HepG2 (cell line): Measurements from ENCODE around the gene MAEA. TPM values are rescaled to one million over a fixed set of nuclear protein-coding genes. Genes with fewer than 3 reads are reported as not detected.

Experiments
- CEBPG ChIP-seq: IDR thresholded peaks from 2 replicates; pipeline ENCODE4 v1.6.1; 2016
- E2F1 ChIP-seq: sonication (generic); formaldehyde crosslinking; IDR thresholded peaks from 2 replicates; pipeline ENCODE4 v1.5.0; 2020; ENCODE audit warnings: missing genetic modification reagents
- HNF4G ChIP-seq, 2 experiments: sonication (generic) in 1 of 2; formaldehyde crosslinking in 1 of 2; IDR thresholded peaks; 2 replicates each; pipeline versions ENCODE4 v1.4.0 to v1.6.1; 2011 to 2020; ENCODE audit warnings: borderline replicate concordance in 2 of 2, low read depth in 2 of 2, mild to moderate bottlenecking in 2 of 2, low read length in 1 of 2, missing genetic modification reagents in 1 of 2, moderate library complexity in 1 of 2
- IKZF1 ChIP-seq: fragments of 450-650 bp; IDR thresholded peaks from 2 replicates; pipeline ENCODE4 v1.7.1; 2016
- KMT2B ChIP-seq: IDR thresholded peaks from 2 replicates; pipeline ENCODE4 v1.6.1; 2016; ENCODE audit warnings: missing genetic modification reagents, missing compliant biosample characterization
- PCBP1 ChIP-seq: fragments of 200-400 bp; formaldehyde crosslinking; IDR thresholded peaks from 2 replicates; pipeline ENCODE4 v1.6.1; 2017; ENCODE audit warnings: mild to moderate bottlenecking, low read depth, low read length, borderline replicate concordance
- PRDM15 ChIP-seq: sonication (generic); formaldehyde crosslinking; IDR thresholded peaks from 2 replicates; pipeline ENCODE4 v1.4.0; 2020; ENCODE audit warnings: missing genetic modification reagents
- SAFB2 ChIP-seq: sonication (generic); formaldehyde crosslinking; IDR thresholded peaks from 2 replicates; pipeline ENCODE4 v1.5.1; 2020; ENCODE audit warnings: missing genetic modification reagents, low read depth, mild to moderate bottlenecking, borderline replicate concordance
- TCF12 ChIP-seq, 2 experiments: fragments of 450-650 bp in 1 of 2; sonication (generic) in 1 of 2; formaldehyde crosslinking in 1 of 2; IDR thresholded peaks; 2 replicates each; pipeline versions ENCODE4 v1.6.1 to v1.8.0; 2017 to 2022; ENCODE audit warnings: antibody characterized with exemption in 1 of 2, mild to moderate bottlenecking in 1 of 2, missing genetic modification reagents in 1 of 2, moderate library complexity in 1 of 2
- polyA plus RNA-seq, 8 experiments: library from polyadenylated mRNA; depleted of rRNA in 3 of 8; stranded (reverse) in 7 of 8; unstranded in 1 of 8; fragments of >200 nt; fragmentation: Illumina TruSeq in 4 of 8; extraction: Trizol in 4 of 8; gene quantifications; 2 replicates each; pipeline versions ENCODE4 v1.2.1 to v1.2.3, GENCODE V29; 2011 to 2016; ENCODE audit warnings: low read depth in 4 of 8, missing spikeins in 1 of 8, mixed read lengths in 1 of 8; ENCODE audit not compliant: insufficient read depth in 1 of 8
- total RNA-seq, 5 experiments: library from RNA; depleted of rRNA; stranded (reverse); fragments of >200 nt; fragmentation: Illumina TruSeq; extraction: Trizol; gene quantifications; 2 replicates each; pipeline ENCODE4 v1.2.3, GENCODE V29; 2016; ENCODE audit warnings: low read depth in 1 of 5

The MAEA gene
- total and polyA plus RNA-seq, 2 of the 13 experiments (the other 11 are each of a cell fraction or from before 2014, with no cell fraction given): 52.0 to 57.1 TPM

- TF ChIP-seq PRDM15: peak; percentile 42; the same call in 1 of the 2 replicates
- TF ChIP-seq IKZF1: no peak
- TF ChIP-seq KMT2B (CRISPR knock-in tag): no peak
- no peak for TF ChIP-seq HNF4G (IDR thresholded peaks at IDR 0.05; ENCODE audit: borderline replicate concordance, low read depth, low read length)
- no peak for TF ChIP-seq HNF4G (CRISPR knock-in tag; IDR thresholded peaks at IDR 0.05; ENCODE audit: borderline replicate concordance, low read depth)
- no peak for TF ChIP-seq CEBPG
- TF ChIP-seq E2F1: no peak
- TF ChIP-seq TCF12 (IDR thresholded peaks at IDR 0.05): no peak
- no peak for TF ChIP-seq TCF12 (CRISPR knock-in tag; IDR thresholded peaks at IDR 0.05)
- no peak for TF ChIP-seq SAFB2 (CRISPR knock-in tag)
- TF ChIP-seq PCBP1: 0 out of 2 replicates have a peak, but pooled peaks have one; percentile 26
Measured at GRCh38 chr4:1351854-1352566, 62.3 kb downstream of the MAEA start (continued).
